Measurements from ENCODE around the gene TAF15.

Gene TAF15

DNA sequence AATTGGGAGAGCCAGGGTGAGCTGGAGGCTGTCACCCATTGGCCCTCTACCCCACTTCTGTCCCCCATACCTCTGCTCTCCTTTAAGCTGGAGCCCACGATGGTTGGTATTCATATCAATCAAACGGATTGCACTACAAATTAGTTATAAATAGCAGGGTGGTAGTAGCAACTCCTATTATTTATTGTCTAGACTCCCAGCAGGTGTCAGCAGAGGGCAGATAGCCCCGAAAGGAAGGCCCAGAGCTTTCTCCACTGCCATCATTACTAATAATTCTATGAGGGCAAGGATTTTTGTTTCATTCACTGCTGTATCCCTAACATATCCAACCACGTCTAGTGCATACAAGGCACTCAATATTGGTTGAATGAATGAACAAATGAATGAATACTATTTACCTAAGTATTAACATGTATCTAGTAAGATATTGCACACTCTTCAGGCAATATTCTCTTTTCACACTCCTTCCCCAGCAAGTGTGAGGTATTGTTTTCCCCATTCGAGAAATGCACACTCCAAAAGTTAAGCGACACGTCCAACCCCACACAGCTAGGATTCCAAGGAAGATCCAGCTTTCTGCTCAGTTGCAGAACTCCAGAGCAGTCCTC is 42.3 kb upstream of the TAF15 start:
- H3K27ac ChIP-seq (ENCODE audit: low read length): no peak overlapping the region
- H3K36me3 ChIP-seq (replicated peaks; ENCODE audit: low read depth, low read length): no peaks in the 10 kb centered on the region
- H4K20me1 ChIP-seq (ENCODE audit: insufficient read depth, low read length): no peaks in the 10 kb centered on the region
- H3K4me2 ChIP-seq (ENCODE audit: low read length): no peak overlapping the region
- no peaks in the 10 kb centered on the region for H3K9me3 ChIP-seq (ENCODE audit: insufficient read depth, low read length)
- H3K4me1 ChIP-seq (ENCODE audit: low read length): peaks cover 7% of the 10 kb centered on the region
- H3K27me3 ChIP-seq (ENCODE audit: low read depth, low read length): peaks cover 23% of the 10 kb centered on the region
- no peak overlapping the region for H3K4me3 ChIP-seq (ENCODE audit: low read length)
- TF ChIP-seq, protein P1, sequence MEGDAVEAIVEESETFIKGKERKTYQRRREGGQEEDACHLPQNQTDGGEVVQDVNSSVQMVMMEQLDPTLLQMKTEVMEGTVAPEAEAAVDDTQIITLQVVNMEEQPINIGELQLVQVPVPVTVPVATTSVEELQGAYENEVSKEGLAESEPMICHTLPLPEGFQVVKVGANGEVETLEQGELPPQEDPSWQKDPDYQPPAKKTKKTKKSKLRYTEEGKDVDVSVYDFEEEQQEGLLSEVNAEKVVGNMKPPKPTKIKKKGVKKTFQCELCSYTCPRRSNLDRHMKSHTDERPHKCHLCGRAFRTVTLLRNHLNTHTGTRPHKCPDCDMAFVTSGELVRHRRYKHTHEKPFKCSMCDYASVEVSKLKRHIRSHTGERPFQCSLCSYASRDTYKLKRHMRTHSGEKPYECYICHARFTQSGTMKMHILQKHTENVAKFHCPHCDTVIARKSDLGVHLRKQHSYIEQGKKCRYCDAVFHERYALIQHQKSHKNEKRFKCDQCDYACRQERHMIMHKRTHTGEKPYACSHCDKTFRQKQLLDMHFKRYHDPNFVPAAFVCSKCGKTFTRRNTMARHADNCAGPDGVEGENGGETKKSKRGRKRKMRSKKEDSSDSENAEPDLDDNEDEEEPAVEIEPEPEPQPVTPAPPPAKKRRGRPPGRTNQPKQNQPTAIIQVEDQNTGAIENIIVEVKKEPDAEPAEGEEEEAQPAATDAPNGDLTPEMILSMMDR (IDR thresholded peaks at IDR 0.05; ENCODE audit: low read depth, low read length): peak; percentile 59
- no peak for TF ChIP-seq EZH2phosphoT487 (IDR thresholded peaks at IDR 0.05; ENCODE audit: low read depth)
- no peaks in the 10 kb centered on the region for H3K79me2 ChIP-seq (ENCODE audit: low read length)
- H3K9ac ChIP-seq (ENCODE audit: low read length): no peak overlapping the region
- H2AFZ ChIP-seq (ENCODE audit: low read depth, low read length): no peak overlapping the region

DNA sequence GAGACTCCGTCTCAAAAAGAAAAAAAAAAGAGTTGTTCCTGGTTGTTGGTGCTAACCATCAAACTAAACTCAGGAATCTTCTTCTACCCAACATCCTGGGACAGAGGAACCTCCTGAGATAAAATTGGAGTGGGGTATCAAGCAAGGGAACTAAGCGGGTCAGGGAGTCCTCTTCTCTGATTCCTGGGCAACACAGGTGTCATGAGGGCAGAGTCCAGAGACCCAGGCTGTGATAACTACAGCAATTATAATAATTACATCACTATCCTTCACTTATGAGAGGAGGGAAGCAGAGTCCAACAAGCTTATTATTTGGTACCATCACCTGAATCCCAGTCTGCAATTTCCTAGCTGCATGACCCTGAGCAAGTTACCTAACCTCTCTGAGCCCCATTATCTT is 40.5 kb upstream of the TAF15 start:
- H3K9me3 ChIP-seq (ENCODE audit: insufficient read depth, low read length): no peaks in the 10 kb centered on the region
- no peak overlapping the region for H3K4me3 ChIP-seq (ENCODE audit: low read length)
- H3K4me1 ChIP-seq (ENCODE audit: low read length): peaks cover 7% of the 10 kb centered on the region
- peaks cover 33% of the 10 kb centered on the region for H3K27me3 ChIP-seq (ENCODE audit: low read depth, low read length)
- no peak overlapping the region for H3K4me2 ChIP-seq (ENCODE audit: low read length)
- no peak for TF ChIP-seq EZH2phosphoT487 (IDR thresholded peaks at IDR 0.05; ENCODE audit: low read depth)
- TF ChIP-seq, protein P1 (IDR thresholded peaks at IDR 0.05; ENCODE audit: low read depth, low read length): no peak
- no peaks in the 10 kb centered on the region for H4K20me1 ChIP-seq (ENCODE audit: insufficient read depth, low read length)
- no peak overlapping the region for H3K27ac ChIP-seq (ENCODE audit: low read length)
- H3K79me2 ChIP-seq (ENCODE audit: low read length): no peaks in the 10 kb centered on the region
- no peak overlapping the region for H2AFZ ChIP-seq (ENCODE audit: low read depth, low read length)
- H3K36me3 ChIP-seq (replicated peaks; ENCODE audit: low read depth, low read length): no peaks in the 10 kb centered on the region
- no peak overlapping the region for H3K9ac ChIP-seq (ENCODE audit: low read length)

DNA sequence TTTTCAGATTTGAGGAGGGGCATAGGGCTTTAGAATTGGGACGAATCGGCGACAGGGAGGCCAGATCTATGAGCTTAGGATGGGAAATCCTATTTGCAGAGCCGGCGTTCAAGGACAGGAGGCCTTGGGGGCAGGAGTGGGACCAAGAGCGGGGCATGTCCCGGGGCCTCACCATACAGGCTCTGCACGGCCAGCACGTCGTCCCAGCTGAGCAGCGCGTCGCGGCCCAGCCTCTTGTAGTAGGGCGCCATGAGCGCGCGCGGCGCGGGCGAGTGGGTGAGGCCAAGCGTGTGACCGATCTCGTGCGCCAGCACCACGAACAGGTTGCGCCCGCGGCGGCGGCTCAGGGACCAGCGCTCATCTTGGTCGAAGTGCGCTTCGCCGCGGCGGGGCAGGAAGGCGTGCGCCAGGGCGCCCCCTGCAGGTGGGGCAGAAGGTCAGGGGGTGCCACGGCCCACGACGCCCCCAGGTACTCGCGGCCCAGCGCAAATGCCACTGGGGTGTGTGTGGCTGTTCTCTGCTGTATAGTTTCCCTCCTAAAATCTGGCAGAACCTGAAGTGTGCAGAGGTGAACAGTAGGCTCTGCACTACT is 39.3 kb upstream of the TAF15 start:
- no peaks in the 10 kb centered on the region for H3K79me2 ChIP-seq (ENCODE audit: low read length)
- no peak overlapping the region for H3K9ac ChIP-seq (ENCODE audit: low read length)
- no peaks in the 10 kb centered on the region for H3K36me3 ChIP-seq (replicated peaks; ENCODE audit: low read depth, low read length)
- H3K4me3 ChIP-seq (ENCODE audit: low read length): no peak overlapping the region
- no peaks in the 10 kb centered on the region for H3K9me3 ChIP-seq (ENCODE audit: insufficient read depth, low read length)
- H4K20me1 ChIP-seq (ENCODE audit: insufficient read depth, low read length): no peaks in the 10 kb centered on the region
- H3K4me2 ChIP-seq (ENCODE audit: low read length): no peak overlapping the region
- H3K27ac ChIP-seq (ENCODE audit: low read length): no peak overlapping the region
- H2AFZ ChIP-seq (ENCODE audit: low read depth, low read length): no peak overlapping the region
- peaks cover 33% of the 10 kb centered on the region for H3K27me3 ChIP-seq (ENCODE audit: low read depth, low read length)
- H3K4me1 ChIP-seq (ENCODE audit: low read length): peaks cover 2% of the 10 kb centered on the region
- no peak for TF ChIP-seq EZH2phosphoT487 (IDR thresholded peaks at IDR 0.05; ENCODE audit: low read depth)
- TF ChIP-seq, protein P1 (IDR thresholded peaks at IDR 0.05; ENCODE audit: low read depth, low read length): peak; percentile 52

DNA sequence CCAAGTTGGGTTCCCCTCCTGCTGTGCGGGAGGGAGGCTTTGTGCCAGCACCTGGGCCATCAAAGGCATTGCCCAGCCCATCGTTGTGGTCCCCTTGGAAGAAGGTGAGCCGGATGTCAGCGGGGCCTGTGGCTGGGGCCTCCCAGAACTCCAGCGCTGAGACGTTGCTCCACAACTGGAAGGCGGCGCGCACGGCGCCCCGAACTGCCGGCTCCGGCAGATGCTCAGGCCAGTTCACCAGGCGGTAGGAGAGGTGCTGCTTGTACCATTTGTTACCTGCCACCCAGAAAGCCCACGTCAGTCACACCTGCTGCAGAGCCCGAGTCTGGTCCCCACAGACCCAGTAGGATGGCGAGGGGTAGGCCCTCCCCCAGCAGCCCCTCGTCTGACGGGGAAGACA is 36.2 kb upstream of the TAF15 start:
- Histone ChIP-seq H3K4me3 (ENCODE audit: low read length) (no peak overlapping the region), H3K27ac (ENCODE audit: low read length) (no peak overlapping the region), H3K4me2 (ENCODE audit: low read length) (no peak overlapping the region), H3K27me3 (ENCODE audit: low read depth, low read length) (peaks cover 38% of the 10 kb centered on the region), H3K4me1 (ENCODE audit: low read length) (no peaks in the 10 kb centered on the region), H4K20me1 (ENCODE audit: insufficient read depth, low read length) (no peaks in the 10 kb centered on the region), H2AFZ (ENCODE audit: low read depth, low read length) (no peak overlapping the region), H3K9me3 (ENCODE audit: insufficient read depth, low read length) (no peaks in the 10 kb centered on the region), H3K36me3 (replicated peaks; ENCODE audit: low read depth, low read length) (no peaks in the 10 kb centered on the region), H3K79me2 (ENCODE audit: low read length) (no peaks in the 10 kb centered on the region), H3K9ac (ENCODE audit: low read length) (no peak overlapping the region)
- TF ChIP-seq EZH2phosphoT487 (IDR thresholded peaks at IDR 0.05; ENCODE audit: low read depth): no peak
- TF ChIP-seq, protein P1 (IDR thresholded peaks at IDR 0.05; ENCODE audit: low read depth, low read length): no peak

All from OCI-LY3 (cell line).